ENCODE data around the gene MRPS27. TPM values are rescaled to one million over a fixed set of nuclear protein-coding genes. Genes with fewer than 3 reads are reported as not detected.
A peak's percentile ranks its signal among the peaks of the same experiment; 100 is the strongest.

MRPS27 gene
- total and polyA plus RNA-seq, 9 of the 15 experiments (the other 6 are each of a cell fraction or from before 2014, with no cell fraction given): 73.6 to 144 (median 106) TPM

GRCh38 chr5:72281764-72282499, 38.1 kb downstream of the MRPS27 start (continued):
- TF ChIP-seq XRCC4 (IDR thresholded peaks at IDR 0.05; ENCODE audit: extremely low read depth, insufficient read depth, insufficient read length) (no peak), ZNF253 (CRISPR knock-in tag; conservative IDR thresholded peaks at IDR 0.05) (no peak), CBX1 (IDR thresholded peaks at IDR 0.05; ENCODE audit: low read depth) (no peak), ZNF134 (CRISPR knock-in tag; conservative IDR thresholded peaks at IDR 0.05) (no peak), HMBOX1 (IDR thresholded peaks at IDR 0.05) (no peak), CREB5 (CRISPR knock-in tag; IDR thresholded peaks at IDR 0.05) (no peak), RCOR1 (IDR thresholded peaks at IDR 0.05; ENCODE audit: borderline replicate concordance in 1 of 2, low read depth in 2 of 2, low read length in 2 of 2) (peak in 1 of 2 experiments; percentile 41; a peak in 2 of 4 replicates), GATA2 (CRISPR knock-in tag; IDR thresholded peaks at IDR 0.05) (no peak), KDM2B (CRISPR knock-in tag; IDR thresholded peaks at IDR 0.05) (no peak), ZFPM2 (CRISPR knock-in tag; IDR thresholded peaks at IDR 0.05) (no peak), ZFP91 (CRISPR knock-in tag; IDR thresholded peaks at IDR 0.05) (no peak), GABPB1 (CRISPR knock-in tag; IDR thresholded peaks at IDR 0.05) (no peak), NFYB (IDR thresholded peaks at IDR 0.05; ENCODE audit: extremely low read depth, insufficient read length) (no peak), GTF2E2 (tag; IDR thresholded peaks at IDR 0.05) (peak; percentile 96), TGIF2 (CRISPR knock-in tag; IDR thresholded peaks at IDR 0.05) (no peak), ZNF347 (CRISPR knock-in tag; IDR thresholded peaks at IDR 0.05; ENCODE audit: low read depth) (no peak), YBX1 (IDR thresholded peaks at IDR 0.05) (no peak), ATF4 (CRISPR knock-in tag; IDR thresholded peaks at IDR 0.05) (peak; percentile 100), ILK (tag; IDR thresholded peaks at IDR 0.05; ENCODE audit: borderline replicate concordance, low read depth) (no peak), DACH1 (IDR thresholded peaks at IDR 0.05; ENCODE audit: partially characterized antibody) (no peak), SRSF9 (IDR thresholded peaks at IDR 0.05; ENCODE audit: borderline replicate concordance, low read depth, low read length) (no peak), RFX1 (IDR thresholded peaks at IDR 0.05) (no peak), CGGBP1 (CRISPR knock-in tag; IDR thresholded peaks at IDR 0.05) (no peak), FOXJ2 (tag; IDR thresholded peaks at IDR 0.05) (peak; percentile 62), XRCC3 (IDR thresholded peaks at IDR 0.05) (no peak)
